ENCODE results near the gene SLC7A6.

GRCh38 chr16:68251832-68252231 lies 12.5 kb upstream of the SLC7A6 start:
- TF ChIP-seq CTCF (IDR thresholded peaks at IDR 0.05; ENCODE audit: borderline replicate concordance, extremely low read depth, low read length, poor library complexity, severe bottlenecking) (no peak), EZH2 (IDR thresholded peaks at IDR 0.05; ENCODE audit: borderline replicate concordance, low read depth, low read length, severe bottlenecking) (no peak)

Measured in DND-41 (cell line).